ENCODE data around the gene PPP6R1. TPM values are rescaled to one million over a fixed set of nuclear protein-coding genes. Genes with fewer than 3 reads are reported as not detected.

PPP6R1 gene
- total and polyA plus RNA-seq, 7 donors, result 17.1 to 78.1 (median 22.9) TPM

DNA sequence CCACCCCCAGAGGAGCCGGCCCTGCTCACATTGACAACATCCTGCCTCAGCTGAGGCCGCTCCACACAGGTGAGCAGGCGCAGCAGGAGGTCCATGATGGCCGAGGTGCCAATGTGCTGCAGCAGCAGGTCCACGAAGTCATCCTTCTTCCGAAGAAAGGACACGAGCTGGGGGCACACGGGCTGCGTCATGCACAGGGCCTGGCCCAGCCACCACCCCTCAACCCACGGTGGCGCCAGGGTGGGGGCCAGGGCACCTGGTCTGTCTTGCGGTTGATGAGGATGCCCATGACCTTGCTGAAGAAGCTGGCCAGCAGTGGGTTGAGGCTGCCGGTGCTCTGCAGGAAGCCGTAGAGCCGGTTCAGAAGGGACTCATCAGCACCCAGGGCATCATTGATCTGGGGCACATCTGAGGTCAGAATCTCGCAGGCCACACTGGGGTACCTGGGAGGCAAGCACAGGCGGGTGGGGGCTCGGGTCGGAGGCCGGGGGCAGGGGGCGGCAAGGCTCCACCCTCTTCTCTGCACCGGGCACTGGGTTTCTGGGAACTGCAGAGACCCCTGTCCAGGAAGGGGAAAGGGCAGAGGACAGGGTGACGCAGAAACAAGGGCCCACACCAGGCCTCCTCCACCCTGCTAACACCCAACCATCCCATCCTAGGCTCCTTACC, 13.4 kb downstream of the PPP6R1 start:
- Histone ChIP-seq H3K4me1 (peaks cover 0 to 20% (median 12%) of the 10 kb centered on the region in 4 donors), H3K36me3 (peaks cover 35 to 67% (median 57%) of the 10 kb centered on the region in 4 donors), H3K4me3 (no peak overlapping the region), H3K27me3 (no peaks in the 10 kb centered on the region), H3K27ac (no peak overlapping the region), H3K9me3 (no peaks in the 10 kb centered on the region)
- TF ChIP-seq POLR2AphosphoS5 (IDR thresholded peaks at IDR 0.05) (no peak), POLR2A (IDR thresholded peaks at IDR 0.05) (no peak), EP300 (IDR thresholded peaks at IDR 0.05) (no peak)
- TF ChIP-seq, protein P1, sequence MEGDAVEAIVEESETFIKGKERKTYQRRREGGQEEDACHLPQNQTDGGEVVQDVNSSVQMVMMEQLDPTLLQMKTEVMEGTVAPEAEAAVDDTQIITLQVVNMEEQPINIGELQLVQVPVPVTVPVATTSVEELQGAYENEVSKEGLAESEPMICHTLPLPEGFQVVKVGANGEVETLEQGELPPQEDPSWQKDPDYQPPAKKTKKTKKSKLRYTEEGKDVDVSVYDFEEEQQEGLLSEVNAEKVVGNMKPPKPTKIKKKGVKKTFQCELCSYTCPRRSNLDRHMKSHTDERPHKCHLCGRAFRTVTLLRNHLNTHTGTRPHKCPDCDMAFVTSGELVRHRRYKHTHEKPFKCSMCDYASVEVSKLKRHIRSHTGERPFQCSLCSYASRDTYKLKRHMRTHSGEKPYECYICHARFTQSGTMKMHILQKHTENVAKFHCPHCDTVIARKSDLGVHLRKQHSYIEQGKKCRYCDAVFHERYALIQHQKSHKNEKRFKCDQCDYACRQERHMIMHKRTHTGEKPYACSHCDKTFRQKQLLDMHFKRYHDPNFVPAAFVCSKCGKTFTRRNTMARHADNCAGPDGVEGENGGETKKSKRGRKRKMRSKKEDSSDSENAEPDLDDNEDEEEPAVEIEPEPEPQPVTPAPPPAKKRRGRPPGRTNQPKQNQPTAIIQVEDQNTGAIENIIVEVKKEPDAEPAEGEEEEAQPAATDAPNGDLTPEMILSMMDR (IDR thresholded peaks at IDR 0.05), result no peak
- intact Hi-C loops (cut with DNase I), result no loop called here
- no peak for DNase-seq
- 94 to 95% methylated on average over 23 of the region's 23 CpGs for WGBS, 2 donors

DNA sequence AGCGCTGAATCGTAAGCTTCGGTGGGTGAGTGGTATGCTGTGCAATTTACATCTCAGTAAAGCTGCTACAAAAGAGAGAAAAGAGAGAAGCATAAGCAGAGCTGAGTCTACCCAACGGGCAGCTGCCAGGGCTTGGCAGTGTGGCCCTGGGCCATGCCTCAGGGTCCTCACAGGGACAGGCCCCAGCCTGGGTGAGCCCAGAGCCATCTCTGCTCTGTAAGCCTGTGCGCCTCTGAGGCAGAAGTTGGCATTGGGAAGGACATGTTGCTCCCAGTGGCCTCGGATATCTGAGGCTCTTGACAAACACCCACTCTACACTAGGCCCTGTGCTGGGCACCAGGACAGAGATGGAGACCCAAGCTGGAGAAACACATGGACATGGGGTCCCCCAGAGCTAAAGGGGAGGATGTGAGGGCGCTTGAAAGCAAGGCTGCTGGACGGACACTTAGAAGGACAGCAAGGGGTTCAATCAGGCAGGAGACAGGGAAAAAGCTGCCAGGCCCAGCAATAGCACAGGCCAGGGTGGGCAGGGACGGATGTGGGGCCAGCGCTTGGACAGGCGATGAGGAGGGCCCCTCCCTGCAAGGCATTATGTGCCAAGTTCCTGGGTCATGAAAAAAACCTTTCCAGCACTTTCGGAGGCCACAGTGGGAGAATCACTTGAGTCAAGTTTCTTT, 14.7 kb downstream of the PPP6R1 start:
- Histone ChIP-seq H3K27ac (no peak overlapping the region), H3K27me3 (no peaks in the 10 kb centered on the region), H3K4me1 (peaks cover 0 to 20% (median 12%) of the 10 kb centered on the region in 4 donors), H3K9me3 (no peaks in the 10 kb centered on the region), H3K4me3 (no peak overlapping the region), H3K36me3 (peaks cover 46 to 79% (median 68%) of the 10 kb centered on the region in 4 donors)
- no peak for DNase-seq
- no peak for TF ChIP-seq POLR2A (IDR thresholded peaks at IDR 0.05)
- no peak for TF ChIP-seq EP300 (IDR thresholded peaks at IDR 0.05)
- TF ChIP-seq, protein P1 (IDR thresholded peaks at IDR 0.05), result no peak
- no peak for TF ChIP-seq POLR2AphosphoS5 (IDR thresholded peaks at IDR 0.05)
- WGBS, 2 donors, result 92 to 94% methylated on average over 12 of the region's 12 CpGs
- intact Hi-C loops (cut with DNase I), result no loop called here

DNA sequence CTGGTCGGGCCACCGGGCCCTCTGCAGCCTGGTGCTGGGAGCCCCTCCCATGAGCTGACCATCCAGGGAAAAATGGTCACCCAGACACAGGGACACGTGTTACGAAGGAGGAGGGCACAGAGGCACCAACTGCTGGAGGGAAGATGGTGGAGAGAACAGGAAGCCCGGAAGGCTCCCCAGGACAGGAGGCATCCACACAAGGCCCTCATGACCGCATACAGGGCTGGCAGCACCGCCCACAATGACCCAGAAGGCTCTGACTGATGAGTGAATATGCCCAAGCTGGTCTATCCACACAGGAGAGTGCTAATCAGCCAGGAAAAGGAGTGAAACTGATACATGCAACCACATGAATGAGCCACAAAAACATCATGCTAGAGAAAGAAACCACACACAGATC, 16.3 kb downstream of the PPP6R1 start:
- intact Hi-C loops (cut with DNase I), result no loop called here
- Histone ChIP-seq H3K36me3 (peaks cover 62 to 95% (median 85%) of the 10 kb centered on the region in 4 donors), H3K9me3 (no peaks in the 10 kb centered on the region), H3K4me1 (peaks cover 0 to 5% (median 2%) of the 10 kb centered on the region in 4 donors), H3K4me3 (no peak overlapping the region), H3K27ac (no peak overlapping the region), H3K27me3 (no peaks in the 10 kb centered on the region)
- 88 to 91% methylated on average over 7 of the region's 7 CpGs for WGBS, 2 donors
- no peak for TF ChIP-seq POLR2A (IDR thresholded peaks at IDR 0.05)
- TF ChIP-seq EP300 (IDR thresholded peaks at IDR 0.05), result no peak
- TF ChIP-seq, protein P1 (IDR thresholded peaks at IDR 0.05), result no peak
- no peak for TF ChIP-seq POLR2AphosphoS5 (IDR thresholded peaks at IDR 0.05)
- DNase-seq, result no peak

DNA sequence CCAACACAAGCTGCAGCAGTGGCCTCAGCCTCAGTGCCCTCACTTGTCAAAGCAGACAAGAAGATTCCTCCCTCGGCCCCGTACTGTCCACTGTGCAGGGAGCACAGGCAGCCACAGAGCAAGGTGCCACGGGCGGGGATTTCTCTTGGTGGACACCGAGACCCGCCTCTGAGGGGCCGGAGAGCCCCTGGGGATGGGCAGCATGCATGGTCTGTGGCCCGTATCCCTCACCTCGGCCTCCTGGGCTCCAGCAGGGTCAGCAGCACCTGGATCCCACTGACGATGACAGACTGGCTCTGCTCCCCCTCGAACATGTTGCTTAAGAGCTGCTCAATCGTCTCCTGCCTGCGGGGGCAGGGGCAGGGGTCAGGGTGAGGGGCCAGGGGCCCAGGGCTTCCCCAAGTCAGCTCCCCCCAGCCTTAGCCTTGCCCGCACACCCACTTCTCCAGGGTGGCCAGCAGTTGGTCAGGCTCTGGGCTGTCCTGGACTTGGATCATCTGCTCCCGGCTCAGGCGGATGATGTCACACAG, 16.8 kb downstream of the PPP6R1 start:
- no peak for DNase-seq
- Histone ChIP-seq H3K27ac (no peak overlapping the region), H3K4me1 (no peaks in the 10 kb centered on the region), H3K9me3 (no peaks in the 10 kb centered on the region), H3K4me3 (no peak overlapping the region), H3K27me3 (no peaks in the 10 kb centered on the region), H3K36me3 (peaks cover 65 to 100% (median 90%) of the 10 kb centered on the region in 4 donors)
- TF ChIP-seq, protein P1 (IDR thresholded peaks at IDR 0.05), result no peak
- no peak for TF ChIP-seq POLR2A (IDR thresholded peaks at IDR 0.05)
- no peak for TF ChIP-seq POLR2AphosphoS5 (IDR thresholded peaks at IDR 0.05)
- 91 to 95% methylated on average over 16 of the region's 16 CpGs for WGBS, 2 donors
- intact Hi-C loops (cut with DNase I), result no loop called here
